NCI-H2107 (cell line): ENCODE data around the gene EIF2S1.
"Not testable (repeated sequence)": the region's sequence is repeated elsewhere in the genome, so short reads cannot be mapped to it uniquely, and the experiment has no call there.

ENCODE experiments used
- DNase-seq: peaks from one replicate; lab custom pipeline; 2025; lab: John Stamatoyannopoulos, UW

The EIF2S1 gene

GRCh38 chr14:67411370-67411769, 51.2 kb downstream of the EIF2S1 start:
- DNase-seq, result no peak

DNA sequence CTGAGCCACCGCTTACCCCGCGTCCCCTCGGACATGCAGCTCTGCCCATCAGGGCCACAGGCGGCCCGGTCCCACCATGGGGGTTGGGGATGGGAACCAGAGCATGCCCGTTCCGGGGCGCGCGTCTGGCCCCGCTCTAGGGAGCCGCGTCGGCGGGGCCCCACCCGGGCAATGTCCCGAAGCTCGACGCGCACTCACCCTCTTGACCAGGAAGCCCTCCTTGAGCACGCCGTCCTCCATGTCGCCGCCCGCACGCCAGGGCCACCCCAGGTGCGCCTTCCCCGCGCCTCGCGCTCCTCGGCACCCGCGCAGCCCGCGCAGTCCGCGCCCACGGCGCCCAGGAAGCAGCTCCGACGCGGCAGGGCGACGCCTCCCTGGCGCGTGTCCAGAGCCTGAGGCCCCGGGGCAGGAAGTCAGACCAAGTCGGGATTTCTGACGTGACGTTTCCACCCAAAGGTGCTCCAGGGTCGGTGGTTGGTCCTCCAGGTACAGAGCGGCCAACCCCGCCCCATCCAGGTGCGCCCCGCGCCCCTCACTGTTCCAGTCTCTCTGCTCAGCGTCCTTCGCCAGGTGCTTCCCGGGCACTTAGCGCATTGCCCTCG, 51.8 kb downstream of the EIF2S1 start, which contains the start of gene PLEK2:
Gene PLEK2, minus strand, starts transcription at position 346 of the 602 bp plus-strand sequence. Its CDS starts 106 bp downstream, at position 240.
- DNase-seq, result no peak

- DNase-seq, result no peak
Observed at GRCh38 chr14:67413806-67414769, 54.0 kb downstream of the EIF2S1 start.

GRCh38 chr14:67415610-67416009, 55.5 kb downstream of the EIF2S1 start:
- DNase-seq, result not testable (repeated sequence)

- DNase-seq, result no peak
Observed at GRCh38 chr14:67416085-67416484, 56.0 kb downstream of the EIF2S1 start.

GRCh38 chr14:67416810-67417209, 56.7 kb downstream of the EIF2S1 start:
- no peak for DNase-seq

DNA sequence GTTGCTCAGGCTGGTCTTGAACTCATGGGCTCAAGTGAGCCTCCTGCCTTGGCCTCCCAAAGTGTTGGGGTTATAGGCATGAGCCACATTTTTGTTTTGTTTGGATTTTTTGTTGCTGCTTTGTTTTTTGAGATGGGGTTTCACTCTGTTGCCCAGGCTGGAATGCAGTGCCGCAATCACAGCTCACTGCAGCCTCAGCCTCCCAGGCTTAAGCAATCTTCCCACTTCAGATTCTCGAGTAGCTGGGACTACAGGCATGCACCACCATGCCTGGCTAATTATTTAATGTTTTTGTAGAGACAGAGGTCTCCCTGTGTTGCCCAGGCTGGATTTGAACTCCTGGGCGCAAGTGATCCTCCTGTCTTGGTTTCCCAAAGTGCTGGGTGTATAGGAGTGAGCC, 57.5 kb downstream of the EIF2S1 start:
- DNase-seq, result no peak

GRCh38 chr14:67418401-67419191, 58.5 kb downstream of the EIF2S1 start:
- DNase-seq, result no peak

DNA sequence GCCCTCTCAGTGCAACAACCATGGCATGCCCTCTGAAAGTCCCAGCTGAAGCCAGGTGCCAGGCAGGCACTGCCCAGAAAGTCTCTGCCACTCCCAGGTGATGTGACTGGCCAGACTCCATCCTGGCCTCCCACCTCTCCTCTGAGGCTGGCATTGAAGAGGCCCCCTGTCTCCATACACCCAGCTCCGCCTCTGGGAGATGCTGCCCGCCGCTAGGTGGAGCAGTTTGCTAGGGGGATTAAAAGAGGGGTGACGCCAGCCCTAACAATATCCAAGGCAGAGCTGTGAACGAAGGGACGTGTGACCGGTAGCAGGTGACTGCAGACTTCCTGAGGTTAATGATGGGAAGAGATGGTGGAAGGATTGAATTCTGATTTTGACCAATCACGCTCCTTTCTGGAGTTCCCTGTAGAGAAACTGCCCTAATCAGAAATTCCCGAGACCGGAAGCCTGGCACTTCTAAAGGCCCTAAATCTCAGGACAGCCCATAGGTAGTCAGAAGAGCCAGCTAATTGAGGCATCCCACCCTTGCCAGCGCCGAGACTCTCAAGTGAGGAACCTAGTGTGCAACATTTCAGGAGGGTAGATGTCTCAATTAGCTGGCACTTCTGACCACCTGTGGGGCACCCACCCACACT, 60.1 kb downstream of the EIF2S1 start:
- DNase-seq, result no peak

GRCh38 chr14:67421356-67422224, 61.5 kb downstream of the EIF2S1 start:
- DNase-seq, result no peak

- DNase-seq, result no peak
Observed at GRCh38 chr14:67423424-67423823, 63.3 kb downstream of the EIF2S1 start.

DNA sequence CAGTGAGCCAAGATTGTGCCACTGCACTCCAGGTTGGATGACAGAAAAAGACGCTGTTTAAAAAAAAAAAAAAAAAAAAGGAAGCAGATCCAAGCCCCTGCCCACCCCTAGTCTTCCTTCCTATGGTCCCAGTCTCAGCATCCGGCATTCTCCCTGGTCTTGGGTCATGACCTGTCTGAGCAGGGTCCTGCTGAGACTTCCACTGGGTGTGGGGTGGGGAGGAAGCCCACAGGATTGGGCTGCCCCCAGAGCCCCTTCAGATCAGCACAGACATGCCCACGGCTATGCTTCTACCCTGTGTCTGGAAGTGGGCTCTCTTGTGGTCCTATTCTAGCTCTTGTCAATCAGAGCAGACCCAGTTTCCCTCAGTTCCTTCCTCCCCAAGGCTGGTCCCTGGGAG, 64.4 kb downstream of the EIF2S1 start:
- DNase-seq, result no peak

DNA sequence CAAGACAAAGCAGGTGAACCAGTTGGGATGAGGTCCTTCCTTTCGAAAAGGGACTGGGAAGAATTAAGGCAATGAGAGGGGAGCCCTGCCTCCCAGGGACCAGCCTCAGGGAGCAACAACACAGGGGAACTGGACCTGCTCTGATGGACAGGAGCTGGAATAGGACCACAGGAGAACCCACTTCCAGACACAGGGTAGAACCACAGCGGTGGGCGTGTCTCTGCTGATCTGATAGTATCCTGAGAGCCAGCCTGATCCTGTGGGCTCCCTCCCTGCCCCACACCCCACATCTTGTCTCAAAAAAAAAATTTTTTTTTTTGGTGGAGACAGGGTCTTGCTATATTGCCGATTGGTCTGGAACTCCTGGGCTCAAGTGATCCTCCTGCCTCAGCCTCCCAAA, 65.5 kb downstream of the EIF2S1 start:
- DNase-seq, result no peak

DNA sequence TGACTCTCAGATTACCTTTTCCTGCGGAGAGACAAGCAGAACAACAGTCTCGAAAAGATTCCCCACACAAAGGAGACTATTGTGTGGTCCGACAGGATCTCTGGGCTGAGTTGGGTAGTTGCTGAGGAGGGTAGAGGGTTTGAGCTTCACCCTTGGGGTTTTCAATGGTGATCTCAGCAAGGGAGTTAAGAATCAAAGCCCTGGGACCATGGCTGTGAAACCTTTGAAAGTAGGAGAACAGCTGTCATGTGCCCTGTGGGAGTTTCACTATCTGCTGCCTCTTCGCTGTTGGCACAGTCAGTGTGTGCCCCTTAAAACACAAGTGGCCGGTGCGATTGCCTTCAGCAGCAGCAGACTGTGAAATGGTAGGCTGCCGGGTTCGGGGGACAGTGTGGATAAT, 66.0 kb downstream of the EIF2S1 start:
- peak; percentile 26 for DNase-seq

DNA sequence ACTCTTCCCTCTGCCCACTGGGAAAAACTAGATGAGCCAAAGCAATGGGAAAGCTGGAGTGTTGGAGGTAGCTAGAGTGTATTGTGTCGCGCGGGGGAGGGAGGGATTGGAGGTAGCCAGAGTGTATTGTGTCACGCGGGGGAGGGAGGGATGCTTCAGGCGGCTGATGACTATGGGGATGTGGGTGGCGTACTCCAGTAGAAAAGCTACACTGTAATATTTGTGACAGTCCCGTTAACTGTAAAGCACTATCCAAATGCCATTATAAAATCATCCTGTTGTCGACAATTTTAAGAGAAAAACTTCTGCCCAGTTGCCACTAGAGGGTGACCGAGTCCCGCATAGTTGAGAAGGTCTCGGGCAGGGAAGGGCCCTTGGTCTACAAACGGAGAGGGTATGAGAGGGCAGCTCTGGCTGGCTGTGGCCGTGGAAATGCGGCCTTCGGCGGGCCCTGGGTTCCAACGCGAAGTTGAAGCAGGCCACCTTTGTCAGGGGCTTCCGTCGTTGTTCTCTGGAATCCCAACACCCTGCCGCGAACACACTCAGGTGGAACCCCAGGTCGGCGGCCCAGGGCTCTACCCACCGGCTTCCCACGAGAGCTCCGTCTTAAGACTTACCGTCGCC, 67.0 kb downstream of the EIF2S1 start:
- peak; percentile 82 for DNase-seq

GRCh38 chr14:67428501-67429031, 68.4 kb downstream of the EIF2S1 start:
- DNase-seq, result no peak

- no peak for DNase-seq
Observed at GRCh38 chr14:67429510-67430205, 69.5 kb downstream of the EIF2S1 start.

DNA sequence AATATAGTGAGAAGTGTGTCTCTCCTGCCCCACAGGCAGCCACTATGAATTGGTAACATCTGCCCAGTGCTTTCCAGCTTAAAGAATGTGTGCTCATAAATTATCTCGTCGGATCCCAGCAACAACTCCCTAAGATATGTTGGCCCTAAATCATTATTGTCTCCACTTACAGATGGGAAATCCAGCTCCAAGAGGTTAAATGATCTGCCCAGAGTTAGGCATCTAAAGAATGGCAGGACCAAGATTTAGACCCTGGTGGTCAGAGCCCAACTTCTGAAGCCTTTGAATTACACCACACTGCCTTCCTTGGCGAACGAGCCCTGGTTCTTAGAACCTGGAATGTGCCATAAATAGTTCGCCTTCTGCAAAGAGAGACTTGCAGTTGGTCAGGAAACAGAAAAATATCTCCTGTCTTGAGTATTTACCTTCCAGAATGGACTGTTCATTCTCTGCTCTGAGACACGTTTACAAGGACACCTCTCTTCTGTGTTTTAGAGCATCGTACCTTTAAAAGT, 72.0 kb downstream of the EIF2S1 start:
- DNase-seq, result no peak

DNA sequence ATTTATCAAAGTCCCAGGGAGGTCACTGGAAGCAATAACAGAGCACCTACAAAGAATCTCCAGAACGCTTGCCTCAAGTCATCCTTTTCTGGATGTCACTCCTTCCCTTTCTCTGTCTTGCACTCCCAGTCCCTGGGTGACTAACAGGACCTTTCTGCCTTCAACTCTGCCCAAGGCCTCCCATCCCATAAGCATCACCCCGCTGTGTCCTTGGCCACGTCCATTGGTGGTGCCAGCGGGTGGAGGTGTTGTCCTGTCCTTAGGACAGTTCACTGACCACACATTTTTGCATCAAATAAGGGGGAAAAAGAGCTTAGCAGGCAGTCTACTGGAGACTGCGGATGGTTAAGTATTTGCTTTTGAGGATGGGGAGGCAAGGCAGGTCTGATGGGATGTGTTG, 75.5 kb downstream of the EIF2S1 start:
- no peak for DNase-seq
